ENCODE measurements around the gene CABP5.
A peak's percentile ranks its signal among the peaks of the same experiment; 100 is the strongest.
"Not testable (repeated sequence)": the region's sequence is repeated elsewhere in the genome, so short reads cannot be mapped to it uniquely, and the experiment has no call there.

CABP5 gene

DNA sequence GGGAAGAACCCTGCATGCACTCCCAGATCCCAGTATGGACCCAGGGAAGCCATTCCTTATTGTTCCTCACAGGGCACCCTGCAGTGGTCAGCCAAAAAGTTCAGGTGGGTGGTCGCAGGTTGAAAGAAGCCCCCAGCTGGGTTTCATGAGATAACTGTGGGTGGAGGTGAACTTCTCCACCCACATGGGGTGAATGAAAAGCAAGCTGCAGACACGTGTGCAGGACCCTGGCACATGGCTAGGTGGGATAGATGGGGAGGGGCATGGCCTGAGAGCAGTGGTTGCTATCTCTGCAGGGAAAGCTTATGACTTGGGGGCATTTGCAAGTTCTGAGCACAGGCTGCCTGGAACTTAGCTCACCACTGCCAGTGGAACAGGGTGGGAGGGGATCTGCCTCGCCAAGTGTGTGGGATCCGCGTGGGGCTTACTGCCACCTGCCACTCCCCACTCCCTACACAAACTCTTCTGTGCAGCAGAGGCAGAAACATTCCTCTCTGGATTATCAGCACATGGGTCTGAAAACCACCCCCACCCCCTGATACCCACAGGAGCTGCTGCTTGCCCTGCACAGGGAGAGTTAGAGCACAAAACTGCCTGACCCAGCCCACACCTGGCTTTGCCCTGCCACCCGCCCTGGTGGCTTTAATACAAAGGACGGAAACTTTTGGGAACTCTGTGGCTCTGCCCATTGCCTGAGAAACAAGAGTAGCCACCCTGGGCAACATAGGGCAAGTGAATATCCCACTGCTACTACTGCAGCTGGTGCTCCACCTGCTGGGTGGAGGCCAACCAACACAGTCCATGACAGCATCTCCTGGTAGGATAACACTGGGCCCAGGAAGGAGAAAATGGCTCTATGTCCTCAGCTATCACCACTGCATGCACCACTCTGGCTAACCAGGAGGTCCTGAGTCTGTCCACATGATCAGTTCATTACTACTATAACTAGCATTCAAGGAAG, 42.3 kb upstream of the CABP5 start:
- H3K4me1 ChIP-seq (ENCODE audit: control insufficient read depth, low read length): no peaks in the 10 kb centered on the region
- no peak overlapping the region for H3K27ac ChIP-seq (ENCODE audit: low read depth, low read length)
- no peaks in the 10 kb centered on the region for H3K36me3 ChIP-seq (ENCODE audit: control insufficient read depth, low read length)
- no peaks in the 10 kb centered on the region for H3K27me3 ChIP-seq (ENCODE audit: control insufficient read depth, low read length)
- H3K79me2 ChIP-seq (ENCODE audit: control insufficient read depth, low read length): no peaks in the 10 kb centered on the region
- no peaks in the 10 kb centered on the region for H3K9me3 ChIP-seq (ENCODE audit: control insufficient read depth, insufficient read depth, low read length)
- no peaks in the 10 kb centered on the region for H4K20me1 ChIP-seq (ENCODE audit: control insufficient read depth, insufficient read depth, low read depth, low read length)
- no peaks in the 10 kb centered on the region for H3K9me2 ChIP-seq (replicated peaks; ENCODE audit: control insufficient read depth, low read length)
- no peak overlapping the region for H3K4me2 ChIP-seq (ENCODE audit: low read length)
- H3F3A ChIP-seq (ENCODE audit: control insufficient read depth, insufficient read depth): no peaks in the 10 kb centered on the region
- TF ChIP-seq, protein P1, sequence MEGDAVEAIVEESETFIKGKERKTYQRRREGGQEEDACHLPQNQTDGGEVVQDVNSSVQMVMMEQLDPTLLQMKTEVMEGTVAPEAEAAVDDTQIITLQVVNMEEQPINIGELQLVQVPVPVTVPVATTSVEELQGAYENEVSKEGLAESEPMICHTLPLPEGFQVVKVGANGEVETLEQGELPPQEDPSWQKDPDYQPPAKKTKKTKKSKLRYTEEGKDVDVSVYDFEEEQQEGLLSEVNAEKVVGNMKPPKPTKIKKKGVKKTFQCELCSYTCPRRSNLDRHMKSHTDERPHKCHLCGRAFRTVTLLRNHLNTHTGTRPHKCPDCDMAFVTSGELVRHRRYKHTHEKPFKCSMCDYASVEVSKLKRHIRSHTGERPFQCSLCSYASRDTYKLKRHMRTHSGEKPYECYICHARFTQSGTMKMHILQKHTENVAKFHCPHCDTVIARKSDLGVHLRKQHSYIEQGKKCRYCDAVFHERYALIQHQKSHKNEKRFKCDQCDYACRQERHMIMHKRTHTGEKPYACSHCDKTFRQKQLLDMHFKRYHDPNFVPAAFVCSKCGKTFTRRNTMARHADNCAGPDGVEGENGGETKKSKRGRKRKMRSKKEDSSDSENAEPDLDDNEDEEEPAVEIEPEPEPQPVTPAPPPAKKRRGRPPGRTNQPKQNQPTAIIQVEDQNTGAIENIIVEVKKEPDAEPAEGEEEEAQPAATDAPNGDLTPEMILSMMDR (IDR thresholded peaks at IDR 0.05; ENCODE audit: low read depth, low read length, poor library complexity, severe bottlenecking): peak; percentile 36
- no peak for TF ChIP-seq EZH2phosphoT487 (IDR thresholded peaks at IDR 0.05; ENCODE audit: borderline replicate concordance, low read length)
- H3K4me3 ChIP-seq (ENCODE audit: low read length): no peak overlapping the region

DNA sequence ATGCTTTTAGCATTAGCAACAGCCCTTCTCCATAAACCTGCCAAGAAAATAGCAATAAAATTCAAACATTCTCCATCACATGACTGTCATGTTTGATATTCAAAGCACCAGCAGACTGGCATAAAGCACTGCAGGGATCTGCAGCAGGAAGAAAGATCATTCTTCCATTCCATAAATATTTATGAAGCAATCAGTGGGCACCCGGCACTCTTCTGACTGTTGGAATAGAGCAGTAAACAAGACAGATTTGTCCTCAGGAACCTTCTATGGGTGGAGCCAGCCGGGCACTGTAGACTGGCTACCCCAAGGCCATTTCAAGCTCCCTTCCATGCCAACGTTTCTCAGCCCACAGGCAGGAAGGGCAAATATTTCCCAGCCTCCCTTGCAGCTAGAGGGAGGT, 41.2 kb upstream of the CABP5 start:
- H3K4me1 ChIP-seq (ENCODE audit: control insufficient read depth, low read length): no peaks in the 10 kb centered on the region
- no peak overlapping the region for H3K27ac ChIP-seq (ENCODE audit: low read depth, low read length)
- H3K27me3 ChIP-seq (ENCODE audit: control insufficient read depth, low read length): no peaks in the 10 kb centered on the region
- no peaks in the 10 kb centered on the region for H3K9me3 ChIP-seq (ENCODE audit: control insufficient read depth, insufficient read depth, low read length)
- H3K79me2 ChIP-seq (ENCODE audit: control insufficient read depth, low read length): no peaks in the 10 kb centered on the region
- H3K9me2 ChIP-seq (replicated peaks; ENCODE audit: control insufficient read depth, low read length): no peaks in the 10 kb centered on the region
- H3F3A ChIP-seq (ENCODE audit: control insufficient read depth, insufficient read depth): no peaks in the 10 kb centered on the region
- H3K4me3 ChIP-seq (ENCODE audit: low read length): no peak overlapping the region
- H4K20me1 ChIP-seq (ENCODE audit: control insufficient read depth, insufficient read depth, low read depth, low read length): no peaks in the 10 kb centered on the region
- no peaks in the 10 kb centered on the region for H3K36me3 ChIP-seq (ENCODE audit: control insufficient read depth, low read length)
- TF ChIP-seq, protein P1 (IDR thresholded peaks at IDR 0.05; ENCODE audit: low read depth, low read length, poor library complexity, severe bottlenecking): no peak
- TF ChIP-seq EZH2phosphoT487 (IDR thresholded peaks at IDR 0.05; ENCODE audit: borderline replicate concordance, low read length): no peak
- no peak overlapping the region for H3K4me2 ChIP-seq (ENCODE audit: low read length)

DNA sequence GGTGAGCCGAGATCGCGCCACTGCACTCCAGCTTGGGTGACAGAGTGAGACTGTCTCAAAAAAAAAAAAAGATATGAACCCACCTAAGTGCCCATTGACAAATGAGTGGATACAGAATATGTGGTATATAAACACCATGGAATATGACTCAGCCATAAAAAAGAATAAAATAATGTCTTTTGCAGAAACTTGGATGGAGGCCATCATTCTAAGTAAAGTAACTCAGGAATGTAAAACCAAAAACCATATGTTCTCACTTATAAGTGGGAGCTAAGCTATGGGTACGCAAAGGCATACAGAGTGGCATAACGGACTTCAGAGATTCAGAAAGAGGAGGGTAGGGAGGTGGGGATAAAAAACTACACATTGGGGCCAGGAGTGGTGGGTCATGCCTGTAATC, 37.2 kb upstream of the CABP5 start:
- Histone ChIP-seq H3K27ac (ENCODE audit: low read depth, low read length) (no peak overlapping the region), H3K4me1 (ENCODE audit: control insufficient read depth, low read length) (no peaks in the 10 kb centered on the region), H3K4me3 (ENCODE audit: low read length) (no peak overlapping the region), H3K4me2 (ENCODE audit: low read length) (no peak overlapping the region), H4K20me1 (ENCODE audit: control insufficient read depth, insufficient read depth, low read depth, low read length) (no peaks in the 10 kb centered on the region), H3K9me2 (replicated peaks; ENCODE audit: control insufficient read depth, low read length) (no peaks in the 10 kb centered on the region), H3K27me3 (ENCODE audit: control insufficient read depth, low read length) (no peaks in the 10 kb centered on the region), H3F3A (ENCODE audit: control insufficient read depth, insufficient read depth) (no peaks in the 10 kb centered on the region), H3K9me3 (ENCODE audit: control insufficient read depth, insufficient read depth, low read length) (no peaks in the 10 kb centered on the region), H3K79me2 (ENCODE audit: control insufficient read depth, low read length) (no peaks in the 10 kb centered on the region), H3K36me3 (ENCODE audit: control insufficient read depth, low read length) (no peaks in the 10 kb centered on the region)
- TF ChIP-seq, protein P1 (IDR thresholded peaks at IDR 0.05; ENCODE audit: low read depth, low read length, poor library complexity, severe bottlenecking): no peak
- TF ChIP-seq EZH2phosphoT487 (IDR thresholded peaks at IDR 0.05; ENCODE audit: borderline replicate concordance, low read length): no peak

- H3K4me3 ChIP-seq (ENCODE audit: low read length); H3K79me2 ChIP-seq (ENCODE audit: control insufficient read depth, low read length); H3K36me3 ChIP-seq (ENCODE audit: control insufficient read depth, low read length): not testable (repeated sequence)
Observed at GRCh38 chr19:48070177-48070769, 26.4 kb upstream of the CABP5 start.

More at GRCh38 chr19:48070177-48070769, 26.4 kb upstream of the CABP5 start:
- H3K9me2 ChIP-seq (replicated peaks; ENCODE audit: control insufficient read depth, low read length); H3K27me3 ChIP-seq (ENCODE audit: control insufficient read depth, low read length); H4K20me1 ChIP-seq (ENCODE audit: control insufficient read depth, insufficient read depth, low read depth, low read length); H3K9me3 ChIP-seq (ENCODE audit: control insufficient read depth, insufficient read depth, low read length); H3K4me2 ChIP-seq (ENCODE audit: low read length); H3K27ac ChIP-seq (ENCODE audit: low read depth, low read length); H3F3A ChIP-seq (ENCODE audit: control insufficient read depth, insufficient read depth); H3K4me1 ChIP-seq (ENCODE audit: control insufficient read depth, low read length): not testable (repeated sequence)
